GM21786 (cell line): ENCODE results near the gene NHS.

Source experiments
- ATAC-seq: cut with Tn5 transposase; IDR thresholded peaks from one replicate; pipeline ENCODE4 v1.9.1; 2021; ENCODE audit not compliant: unreplicated experiment

NHS gene

DNA sequence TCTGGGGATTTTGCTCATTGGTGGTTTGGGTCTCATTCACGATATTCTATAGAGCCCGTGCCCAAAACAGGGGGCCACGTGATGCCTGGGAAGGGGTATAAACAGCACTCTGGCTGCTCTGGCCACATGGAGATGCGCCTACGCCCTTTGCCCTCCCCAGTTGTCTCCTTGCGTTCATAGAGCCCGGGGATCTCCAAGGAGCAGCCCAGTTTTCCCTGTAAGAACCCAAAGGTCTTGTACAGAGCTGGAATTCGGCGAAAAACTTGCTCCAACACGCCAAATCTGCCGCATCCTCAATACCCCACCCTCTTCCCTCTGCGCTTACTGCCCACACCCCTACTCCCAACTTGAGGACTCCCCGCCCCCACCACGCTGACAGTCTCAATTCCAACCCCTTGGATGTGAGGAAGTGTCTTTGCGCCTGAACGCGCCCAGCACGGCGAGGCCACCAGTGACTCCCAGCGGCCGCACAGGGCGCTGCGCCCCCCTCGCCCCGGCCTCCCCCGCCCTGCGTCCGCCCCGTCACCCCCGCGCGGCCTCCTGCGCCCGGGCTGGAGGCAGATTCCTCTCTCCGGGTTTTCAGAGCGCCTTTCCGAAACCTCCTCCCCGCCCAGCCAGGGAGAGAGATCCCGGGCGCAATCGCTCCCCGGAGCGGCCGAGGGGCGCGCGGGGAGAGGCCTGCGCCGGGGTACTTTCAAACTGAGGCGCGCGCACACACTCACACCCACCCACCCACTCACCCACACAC is at the start of gene NHS:
TSS of gene NHS (plus strand) at position 582 of the 748 bp plus-strand sequence. CDS start 558 bp downstream, outside the sequence.
- ATAC-seq, result no peak

DNA sequence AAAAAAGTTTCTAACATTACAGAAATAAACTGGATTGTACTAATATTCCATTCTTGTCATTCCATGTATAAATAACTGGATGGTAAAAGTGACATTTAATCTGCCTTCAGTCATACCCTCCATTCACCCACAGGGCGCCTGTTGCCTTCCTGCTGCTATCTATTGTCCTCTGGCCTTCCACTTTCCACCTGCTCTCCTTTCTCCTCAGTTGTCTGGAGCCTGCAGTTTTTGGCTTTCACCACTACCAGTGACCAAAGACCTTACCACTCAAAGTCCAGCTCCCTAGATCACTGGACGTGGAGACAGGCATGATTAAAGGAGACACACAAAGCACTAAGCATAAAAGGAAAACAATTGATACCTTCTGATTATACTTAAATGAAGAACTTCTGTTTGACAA is 46.2 kb upstream of the NHS start:
- no peak for ATAC-seq

DNA sequence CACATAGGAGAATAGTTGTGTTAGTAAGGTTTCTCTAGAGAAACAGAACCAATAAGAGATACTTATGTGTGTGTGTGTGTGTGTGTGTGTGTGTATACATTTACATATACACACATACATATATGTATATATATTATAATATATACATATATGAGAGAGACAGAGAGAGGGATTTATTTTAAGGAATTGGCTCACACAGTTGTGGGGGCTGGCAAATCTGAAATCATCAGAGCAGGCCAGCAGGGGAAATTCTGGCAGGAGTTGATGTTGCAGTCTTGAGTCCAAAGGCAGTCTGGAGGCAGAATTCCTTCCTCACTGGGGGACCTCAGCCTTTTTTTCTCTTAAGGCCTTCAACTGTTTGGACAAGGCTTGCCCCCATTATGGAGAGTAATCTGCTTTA is 38.6 kb upstream of the NHS start:
- ATAC-seq, result no peak

DNA sequence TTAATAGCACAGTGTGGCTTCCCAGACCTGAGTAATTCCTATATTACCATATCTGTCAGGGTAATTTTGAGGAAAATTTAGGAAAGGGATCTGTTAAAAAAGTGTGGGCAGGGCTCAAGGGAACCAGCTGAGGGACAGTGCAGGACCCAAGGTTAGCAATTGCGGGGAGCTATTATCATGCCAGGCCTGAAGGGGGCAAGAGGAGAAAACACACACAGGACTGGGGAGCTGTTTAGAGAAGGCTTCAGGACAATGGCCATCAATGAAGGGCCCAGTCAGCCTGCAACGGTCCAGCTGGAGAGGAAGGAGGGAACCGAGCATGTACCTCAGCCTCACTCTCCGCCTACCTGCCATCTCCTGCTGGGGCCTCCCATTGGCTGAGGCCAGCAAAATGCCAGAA is 19.0 kb upstream of the NHS start:
- ATAC-seq, result no peak

DNA sequence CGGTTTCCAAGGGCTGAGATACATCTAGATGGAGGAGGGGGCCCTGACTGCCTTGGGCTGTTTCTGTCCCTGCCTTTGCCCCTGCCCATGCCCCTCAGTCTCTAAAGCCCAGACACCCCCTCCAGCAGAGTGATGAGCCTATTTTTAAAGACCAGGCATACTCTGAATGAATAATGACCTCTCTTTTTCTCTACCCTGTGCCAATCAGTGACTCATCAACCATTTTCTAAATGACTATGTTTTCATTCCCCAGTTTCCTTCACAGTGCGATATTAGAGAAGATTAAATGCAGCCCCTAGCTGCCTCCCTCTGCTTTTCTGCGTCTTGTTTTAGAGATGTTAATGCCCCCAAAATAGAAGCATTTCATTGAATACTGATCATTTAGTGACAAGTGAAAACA is 15.5 kb upstream of the NHS start:
- no peak for ATAC-seq

DNA sequence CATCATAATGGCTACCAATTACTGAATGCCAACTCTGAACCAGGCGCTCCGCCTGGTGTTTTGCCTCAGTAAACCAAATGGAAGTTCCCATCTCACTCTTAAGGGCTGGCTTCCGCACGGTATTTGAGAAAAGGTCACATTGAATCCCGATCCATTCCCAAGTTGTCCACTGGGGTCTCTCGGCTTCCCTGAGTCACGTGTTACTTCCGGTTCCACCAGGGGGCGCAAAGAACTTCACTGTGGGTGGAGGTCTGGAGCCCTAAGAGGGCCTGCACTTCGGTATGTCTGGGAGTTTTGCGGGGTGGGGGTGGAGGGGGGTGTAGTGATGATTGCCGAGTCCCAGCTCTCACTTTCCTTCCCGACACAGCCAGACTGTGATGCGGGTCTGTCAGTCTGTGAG is 13.4 kb upstream of the NHS start:
- ATAC-seq, result no peak

DNA sequence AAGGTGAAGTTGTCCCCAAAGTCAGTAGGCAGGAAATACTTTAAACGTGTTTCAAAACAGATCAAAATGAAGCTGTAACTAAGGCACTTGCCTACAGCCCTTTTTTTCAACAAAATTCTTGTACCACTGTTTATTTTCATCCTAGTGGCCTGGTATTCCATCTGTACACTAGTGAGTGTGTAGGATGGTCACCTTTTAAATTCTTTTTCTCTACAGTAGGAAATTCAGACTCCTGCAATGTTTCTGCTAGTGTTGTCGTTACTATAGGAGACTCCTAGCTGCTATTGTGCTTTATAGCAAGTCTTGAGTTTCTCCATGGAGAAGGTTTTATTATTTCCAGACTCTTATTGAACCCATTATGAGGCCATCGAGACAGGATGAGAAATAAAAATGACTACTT is 7.0 kb upstream of the NHS start:
- no peak for ATAC-seq

DNA sequence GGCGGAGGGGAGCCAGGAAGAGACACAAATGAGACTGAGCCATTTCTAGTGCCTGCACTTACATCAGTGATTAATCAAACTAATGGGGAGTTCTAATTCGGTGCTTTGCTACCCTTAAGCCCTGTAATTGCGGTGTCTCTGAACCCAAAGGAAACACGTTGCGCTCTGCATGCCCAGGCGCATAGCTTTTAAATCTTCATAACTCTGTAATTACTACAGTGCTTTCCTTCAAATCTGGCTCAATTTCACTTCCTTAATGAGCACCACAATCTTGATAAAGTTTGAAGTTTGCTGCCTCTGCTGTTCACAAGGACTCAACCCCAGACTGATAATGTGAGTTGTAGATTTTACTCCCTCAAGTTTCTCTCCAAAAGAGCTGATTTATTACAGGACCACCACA is 5.7 kb upstream of the NHS start:
- no peak for ATAC-seq

DNA sequence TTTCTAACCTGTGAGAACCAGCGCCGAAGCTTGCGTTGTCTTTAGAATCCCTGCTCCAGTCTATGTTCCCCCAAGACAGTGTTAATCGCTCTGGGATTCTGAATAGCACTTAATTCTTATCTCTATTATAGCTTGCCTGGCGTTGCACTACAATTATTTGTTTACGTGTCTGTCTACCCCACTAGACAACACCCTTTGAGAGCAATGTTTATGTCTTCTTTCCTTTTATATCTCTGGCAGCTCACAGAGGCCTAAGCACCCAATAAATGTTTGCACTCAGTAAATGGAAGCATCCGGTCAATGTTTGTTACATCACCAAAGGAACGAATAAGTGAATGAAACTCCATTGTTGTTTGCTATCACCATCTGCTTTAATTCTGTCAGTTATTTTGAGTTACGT is 4.8 kb upstream of the NHS start:
- ATAC-seq, result no peak

DNA sequence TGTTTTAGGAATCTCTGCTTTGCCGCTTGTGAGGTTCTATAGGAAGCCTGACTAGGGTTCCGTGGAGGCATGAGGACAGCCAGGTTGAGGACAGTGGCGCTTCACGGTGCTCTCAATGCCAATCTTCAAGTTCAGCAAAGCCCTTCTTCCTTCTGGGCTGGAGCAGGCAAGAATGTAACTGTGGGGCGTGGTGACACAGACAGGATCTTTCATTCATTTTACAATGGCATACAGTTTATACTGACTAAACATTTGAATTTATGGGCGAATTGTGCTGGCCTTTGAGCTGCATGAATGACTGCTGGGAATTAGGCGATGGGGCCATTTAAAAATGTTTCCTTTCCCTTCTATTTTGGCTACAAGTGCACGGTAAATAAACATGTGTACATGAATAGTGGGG is 2.9 kb upstream of the NHS start:
- no peak for ATAC-seq

DNA sequence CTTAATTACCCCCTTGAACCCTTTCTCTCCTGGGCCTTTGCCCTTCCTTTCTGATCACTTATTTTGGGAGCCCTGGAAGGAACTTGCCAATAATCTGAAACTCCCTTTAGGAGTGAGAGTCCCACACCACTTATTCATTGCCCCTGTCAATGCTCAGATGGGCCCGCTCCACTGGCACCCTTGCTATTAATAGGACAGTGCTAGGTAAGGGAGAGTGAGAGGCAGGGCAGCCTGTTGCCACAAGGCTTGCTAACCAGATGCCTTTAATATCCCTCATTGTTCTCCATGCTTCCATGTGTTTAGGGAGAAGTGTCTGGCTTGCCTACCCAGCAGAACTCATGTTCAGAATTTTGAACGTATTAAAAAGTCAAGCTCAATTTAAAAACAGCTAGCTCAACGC is 1.7 kb upstream of the NHS start:
- no peak for ATAC-seq

DNA sequence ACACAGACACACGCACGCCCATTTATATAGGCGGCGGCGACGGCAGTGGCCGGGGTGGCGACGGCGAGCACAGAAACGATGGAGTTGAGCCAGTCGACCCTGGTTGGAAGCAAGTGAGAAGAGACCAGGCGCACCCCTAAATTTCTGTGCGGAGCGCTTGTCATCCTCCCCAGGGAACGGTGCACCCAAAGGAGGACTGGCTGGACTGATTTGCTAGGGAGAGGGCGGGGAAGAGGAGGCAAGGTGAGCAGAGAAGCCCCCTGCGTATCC is 302 bp downstream of the NHS start:
- no peak for ATAC-seq

DNA sequence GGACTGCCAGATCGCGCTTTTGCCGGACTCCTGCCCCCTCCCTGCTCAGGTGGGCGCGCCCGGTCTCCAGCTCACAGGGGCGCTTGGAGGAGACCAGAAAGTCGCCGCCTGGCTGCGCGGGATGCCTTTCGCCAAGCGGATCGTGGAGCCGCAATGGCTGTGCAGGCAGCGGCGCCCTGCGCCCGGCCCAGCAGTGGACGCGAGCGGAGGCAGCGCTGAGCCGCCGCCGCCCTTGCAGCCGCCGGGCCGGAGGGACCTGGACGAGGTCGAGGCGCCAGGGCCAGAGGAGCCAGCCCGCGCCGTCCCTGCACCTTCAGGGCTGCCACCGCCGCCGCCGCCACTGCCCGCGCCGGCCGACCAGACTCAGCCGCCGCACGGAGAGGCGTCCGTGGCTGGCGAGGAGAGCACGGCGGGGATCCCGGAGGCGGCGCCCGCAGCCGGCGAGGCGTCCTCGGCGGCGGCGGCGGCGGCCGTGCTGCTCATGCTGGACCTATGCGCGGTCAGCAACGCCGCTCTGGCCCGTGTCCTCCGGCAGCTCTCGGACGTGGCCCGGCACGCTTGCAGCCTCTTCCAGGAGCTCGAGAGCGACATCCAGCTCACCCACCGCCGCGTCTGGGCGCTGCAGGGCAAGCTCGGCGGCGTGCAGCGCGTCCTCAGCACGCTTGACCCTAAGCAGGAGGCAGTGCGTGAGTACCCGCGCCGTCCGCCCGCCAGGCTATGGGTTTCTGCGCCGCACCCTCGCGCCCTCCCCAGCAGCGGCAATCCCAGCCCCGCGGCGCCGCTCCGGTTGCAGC is 834 bp downstream of the NHS start:
- ATAC-seq, result no peak

DNA sequence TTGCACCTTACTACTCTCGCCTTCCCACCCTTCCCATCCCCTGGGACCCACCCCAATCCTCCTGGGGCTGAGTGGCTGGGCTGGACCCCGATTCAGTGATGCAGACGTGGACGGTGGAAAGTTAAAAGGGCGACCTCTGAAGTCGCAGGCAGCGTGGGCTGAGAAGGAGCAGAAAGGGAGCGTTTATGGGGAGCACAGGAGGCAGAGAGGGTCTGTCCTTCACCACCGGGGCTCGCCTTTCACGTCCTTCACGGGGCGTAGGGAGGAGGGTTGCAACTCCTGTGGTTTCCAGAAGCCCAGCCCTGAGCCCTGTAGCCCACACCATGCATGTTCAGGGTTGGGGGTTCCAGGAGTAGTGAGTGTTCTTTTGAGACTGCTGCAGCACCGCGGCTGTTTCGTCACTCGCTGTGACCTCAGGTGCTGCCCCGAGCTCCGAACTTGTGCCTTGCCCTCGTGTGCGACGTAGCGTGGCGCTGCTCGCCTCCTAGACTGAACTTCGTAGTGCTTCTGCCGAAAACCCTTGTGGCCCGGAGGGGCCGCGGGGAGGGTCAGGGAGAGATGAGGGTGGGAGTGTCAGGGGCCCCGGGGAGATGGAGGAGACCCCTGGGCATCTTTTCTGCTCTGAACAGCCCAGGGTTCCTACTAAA is 1.6 kb downstream of the NHS start:
- ATAC-seq, result no peak

DNA sequence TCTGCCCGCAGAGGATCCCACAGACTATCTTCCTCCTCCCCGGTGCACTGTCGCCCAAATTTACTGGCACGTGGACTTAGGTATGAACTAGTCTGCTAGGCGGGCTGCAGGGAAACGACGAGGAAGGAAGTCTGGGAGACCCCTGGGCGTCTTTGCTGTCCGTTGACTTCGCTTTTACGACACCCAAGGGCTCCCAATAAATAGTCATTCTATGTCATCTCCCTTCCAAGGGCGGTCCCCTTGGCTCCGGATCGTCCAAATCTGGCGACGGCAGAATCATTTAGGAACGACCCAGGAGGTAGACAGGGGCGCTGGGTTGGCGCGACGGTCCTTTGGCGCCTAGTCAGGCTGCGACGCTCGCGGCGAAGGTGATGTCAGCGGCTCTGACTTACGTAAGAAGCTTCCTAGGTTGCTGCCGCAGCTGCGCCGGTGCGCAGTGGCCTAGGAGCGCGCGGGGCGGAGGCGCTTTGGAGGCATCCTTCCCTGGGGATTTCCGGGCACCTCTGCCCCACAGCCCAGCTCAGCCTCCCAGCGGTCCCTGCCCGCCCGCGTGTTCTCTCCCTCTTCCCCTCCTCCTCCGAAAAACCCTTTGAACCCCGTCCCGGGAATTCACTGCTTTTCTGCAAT is 2.2 kb downstream of the NHS start:
- ATAC-seq, result no peak

DNA sequence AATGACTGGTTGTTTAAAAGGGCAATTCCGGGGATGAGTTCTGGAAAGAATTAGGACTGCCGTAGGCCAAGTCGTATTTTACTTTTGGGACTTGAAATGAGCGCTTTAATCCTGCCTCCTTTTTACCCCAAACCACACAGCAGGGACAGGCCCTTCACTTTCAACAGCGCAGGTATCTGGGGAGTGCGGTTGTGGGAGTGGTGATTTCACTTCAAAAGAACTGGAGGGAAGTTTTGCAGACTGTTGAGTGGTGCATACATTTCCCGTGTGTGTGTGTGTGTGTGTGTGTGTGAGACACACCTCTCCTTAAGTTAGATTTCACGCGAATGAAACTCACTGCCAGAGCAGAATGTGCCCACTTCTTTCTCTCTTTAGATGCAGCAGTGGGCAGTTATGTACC is 2.8 kb downstream of the NHS start:
- ATAC-seq, result no peak

DNA sequence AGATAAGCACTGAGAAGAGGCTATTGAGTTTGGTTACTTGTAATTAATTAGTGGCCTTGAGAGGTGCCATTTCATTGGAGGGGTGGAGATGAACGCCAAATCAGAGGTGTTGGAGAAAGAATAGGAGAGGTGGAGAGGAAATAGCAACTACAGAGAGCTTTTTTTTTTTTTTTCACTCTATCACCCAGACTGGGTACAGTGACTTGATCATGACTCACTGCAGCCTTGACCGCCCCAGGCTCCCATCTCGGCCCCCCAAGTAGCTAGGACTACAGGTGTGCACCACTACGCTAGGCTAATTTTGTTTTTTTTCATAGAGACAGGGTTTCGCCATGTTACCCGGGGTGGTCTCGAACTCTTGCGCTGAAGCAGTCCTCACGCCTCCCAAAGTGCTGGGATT is 5.2 kb downstream of the NHS start:
- ATAC-seq, result no peak

DNA sequence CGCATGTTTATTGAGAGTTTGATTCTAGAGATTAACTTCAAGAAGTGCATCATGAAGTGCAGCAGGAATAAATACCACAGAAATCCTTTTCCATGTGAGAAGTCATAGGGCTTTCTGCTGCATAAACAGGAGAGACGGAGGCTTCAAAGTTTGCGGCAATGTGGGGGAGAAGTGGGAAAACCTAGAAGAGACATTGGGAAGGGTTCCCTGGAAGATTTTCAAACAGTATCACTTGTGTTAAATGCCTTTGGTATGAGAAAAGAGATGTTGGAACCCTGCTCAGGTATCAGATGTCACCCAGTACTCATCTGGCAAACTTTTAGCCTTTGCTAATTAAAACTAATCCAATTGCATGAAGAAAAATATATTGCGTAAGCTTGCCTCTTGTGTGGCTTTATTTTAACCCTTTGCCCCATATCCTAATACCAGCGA is 15.4 kb downstream of the NHS start:
- ATAC-seq, result no peak

DNA sequence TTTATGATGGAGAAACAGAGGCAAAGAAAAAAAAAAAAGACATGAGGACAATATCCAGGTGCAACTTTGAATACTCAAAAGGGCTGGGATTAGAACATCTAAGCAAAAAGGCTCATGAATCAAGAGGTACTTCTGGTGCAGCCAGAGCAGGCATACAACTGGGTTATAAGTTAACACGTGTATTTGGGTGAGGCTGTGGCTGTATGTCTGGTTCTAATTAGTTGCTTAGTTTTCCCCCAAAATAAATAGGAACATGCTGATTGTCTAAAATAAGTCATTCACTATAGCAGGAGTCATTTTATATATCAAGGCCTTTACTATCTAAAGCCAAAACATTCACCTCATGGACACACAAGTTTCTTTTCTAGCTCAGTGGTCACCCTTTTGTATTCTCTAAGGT is 20.2 kb downstream of the NHS start:
- ATAC-seq, result no peak

DNA sequence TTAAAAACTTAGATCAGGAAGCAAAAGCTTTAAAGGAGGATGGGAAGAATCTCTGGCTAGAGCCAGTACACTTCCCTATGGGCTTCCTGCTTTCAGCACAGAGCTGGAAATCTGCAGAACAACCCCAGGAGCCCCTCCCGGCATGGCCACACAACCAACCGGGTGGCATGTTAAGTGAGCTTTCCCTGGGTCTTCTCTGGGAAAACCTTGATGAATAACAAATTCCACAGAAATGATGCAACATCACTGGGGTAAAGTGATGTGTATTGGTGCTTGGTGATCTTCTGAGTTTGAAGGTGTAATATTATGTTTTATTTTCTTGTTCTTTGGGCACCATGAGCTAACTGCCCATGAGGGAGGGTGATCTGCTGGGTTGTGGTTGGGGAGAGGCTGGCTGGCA is 22.1 kb downstream of the NHS start:
- no peak for ATAC-seq

DNA sequence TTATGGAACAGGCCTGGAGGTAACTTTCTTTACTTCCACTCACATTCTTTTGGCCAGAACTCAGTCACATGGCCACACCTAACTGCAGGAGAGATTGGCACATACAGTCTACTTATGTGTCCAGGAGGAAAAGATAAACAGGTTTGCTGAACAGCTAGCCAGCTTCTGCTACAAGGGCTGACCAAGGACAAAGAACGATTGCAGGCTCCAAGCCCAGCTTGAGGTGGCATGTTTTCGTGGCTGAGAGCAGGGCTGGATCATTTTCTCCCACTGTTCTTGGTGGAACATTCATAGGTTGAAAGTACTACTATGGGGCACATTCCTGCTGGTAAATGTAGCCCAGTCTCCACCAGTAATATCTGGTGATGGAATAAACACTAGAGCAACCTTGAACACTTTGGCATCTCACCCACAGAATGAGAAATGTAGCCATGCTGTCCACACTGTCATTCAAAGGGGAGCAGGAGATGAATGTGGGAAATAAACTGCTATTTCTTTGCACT is 28.2 kb downstream of the NHS start:
- ATAC-seq, result no peak

DNA sequence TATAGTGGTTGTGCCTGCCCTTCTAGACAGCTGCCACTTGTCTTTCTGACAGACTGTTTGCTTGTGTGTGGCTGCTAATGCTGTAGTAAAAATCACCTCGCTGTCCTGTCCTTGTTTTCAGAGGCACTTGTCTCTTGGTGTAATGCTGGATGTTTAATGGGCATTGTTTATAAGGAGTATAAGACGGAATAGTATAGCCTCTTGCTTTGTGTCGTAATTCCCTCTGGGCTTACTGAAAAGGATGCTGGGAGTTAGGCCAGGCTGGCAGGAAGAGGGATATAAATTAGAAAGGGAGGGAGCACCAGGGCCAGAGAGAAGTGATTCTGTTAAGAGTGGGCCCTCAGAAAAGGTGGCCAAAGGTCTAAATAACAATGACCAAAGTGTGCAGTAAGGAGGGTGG is 29.0 kb downstream of the NHS start:
- ATAC-seq, result no peak
